ENCODE results near the gene CEP95.

Gene CEP95

DNA sequence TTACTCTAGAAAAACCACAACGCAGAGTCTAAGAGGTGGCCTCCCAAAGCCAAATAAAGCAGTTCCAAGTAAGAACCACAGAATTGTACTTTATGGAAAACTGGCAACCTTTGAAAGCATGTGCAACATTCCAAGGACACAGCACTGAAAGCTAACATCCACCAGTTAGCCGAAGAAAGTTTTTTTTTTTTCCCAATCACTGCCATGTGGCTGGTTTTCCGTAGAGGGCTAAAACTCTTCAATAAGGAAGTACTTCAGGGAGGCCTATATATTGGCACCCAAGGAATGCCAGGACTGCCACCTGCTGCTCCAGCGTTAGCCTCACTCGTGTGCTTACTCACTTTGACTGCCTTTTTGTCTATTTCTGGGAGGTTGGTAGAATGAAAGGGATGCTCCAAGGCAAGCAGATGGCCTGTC, 25.2 kb downstream of the CEP95 start:
- DNase-seq (ENCODE audit: extremely low read depth, low read depth) = no peak
- TF ChIP-seq, protein P1, sequence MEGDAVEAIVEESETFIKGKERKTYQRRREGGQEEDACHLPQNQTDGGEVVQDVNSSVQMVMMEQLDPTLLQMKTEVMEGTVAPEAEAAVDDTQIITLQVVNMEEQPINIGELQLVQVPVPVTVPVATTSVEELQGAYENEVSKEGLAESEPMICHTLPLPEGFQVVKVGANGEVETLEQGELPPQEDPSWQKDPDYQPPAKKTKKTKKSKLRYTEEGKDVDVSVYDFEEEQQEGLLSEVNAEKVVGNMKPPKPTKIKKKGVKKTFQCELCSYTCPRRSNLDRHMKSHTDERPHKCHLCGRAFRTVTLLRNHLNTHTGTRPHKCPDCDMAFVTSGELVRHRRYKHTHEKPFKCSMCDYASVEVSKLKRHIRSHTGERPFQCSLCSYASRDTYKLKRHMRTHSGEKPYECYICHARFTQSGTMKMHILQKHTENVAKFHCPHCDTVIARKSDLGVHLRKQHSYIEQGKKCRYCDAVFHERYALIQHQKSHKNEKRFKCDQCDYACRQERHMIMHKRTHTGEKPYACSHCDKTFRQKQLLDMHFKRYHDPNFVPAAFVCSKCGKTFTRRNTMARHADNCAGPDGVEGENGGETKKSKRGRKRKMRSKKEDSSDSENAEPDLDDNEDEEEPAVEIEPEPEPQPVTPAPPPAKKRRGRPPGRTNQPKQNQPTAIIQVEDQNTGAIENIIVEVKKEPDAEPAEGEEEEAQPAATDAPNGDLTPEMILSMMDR (IDR thresholded peaks at IDR 0.05; ENCODE audit: low read depth, low read length, missing control alignments) = no peak
- no peak overlapping the region for H3K4me3 ChIP-seq (replicated peaks; ENCODE audit: low read depth, low read length)

DNA sequence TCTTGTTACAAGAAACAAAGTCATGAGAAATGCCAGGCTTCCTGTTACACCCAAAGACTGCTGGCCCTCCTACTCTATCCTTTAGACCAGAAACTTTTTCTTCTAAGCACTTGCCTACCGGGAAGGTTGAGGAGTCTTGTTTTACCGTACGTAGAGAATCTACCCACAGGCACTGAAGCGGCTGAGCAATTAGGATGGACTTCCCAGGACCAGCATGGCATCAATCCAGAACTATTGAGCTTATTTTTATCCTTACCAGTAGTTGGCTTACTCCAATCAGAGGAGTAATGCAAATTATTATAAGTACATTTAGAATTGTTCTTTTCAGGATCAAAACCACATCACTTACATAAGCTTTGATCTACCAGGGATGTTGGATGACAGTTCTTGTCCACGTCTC, 25.6 kb downstream of the CEP95 start:
- no peak overlapping the region for H3K4me3 ChIP-seq (replicated peaks; ENCODE audit: low read depth, low read length)
- DNase-seq (ENCODE audit: extremely low read depth, low read depth) = no peak
- TF ChIP-seq, protein P1 (IDR thresholded peaks at IDR 0.05; ENCODE audit: low read depth, low read length, missing control alignments) = no peak

DNA sequence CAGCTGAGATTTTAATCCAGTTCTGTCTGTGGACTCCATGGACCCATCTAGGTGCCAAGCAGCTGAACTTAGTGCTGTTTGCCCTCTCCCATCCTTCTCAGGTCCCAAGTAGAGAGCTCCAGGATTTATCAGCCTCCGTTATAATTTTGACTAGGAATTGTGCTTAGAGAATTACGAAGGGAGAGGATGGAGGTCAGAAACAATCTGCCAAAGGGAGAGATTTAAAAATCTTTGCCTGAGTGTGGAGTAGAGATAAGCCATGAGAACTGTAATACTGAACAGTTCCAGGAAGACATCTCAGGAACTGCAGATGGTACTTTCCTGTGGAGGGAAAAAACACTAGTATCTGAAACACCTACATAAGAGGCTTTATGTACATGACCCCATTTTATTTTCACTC, 27.0 kb downstream of the CEP95 start:
- DNase-seq (ENCODE audit: extremely low read depth, low read depth) = no peak
- no peak overlapping the region for H3K4me3 ChIP-seq (replicated peaks; ENCODE audit: low read depth, low read length)
- TF ChIP-seq, protein P1 (IDR thresholded peaks at IDR 0.05; ENCODE audit: low read depth, low read length, missing control alignments) = no peak

DNA sequence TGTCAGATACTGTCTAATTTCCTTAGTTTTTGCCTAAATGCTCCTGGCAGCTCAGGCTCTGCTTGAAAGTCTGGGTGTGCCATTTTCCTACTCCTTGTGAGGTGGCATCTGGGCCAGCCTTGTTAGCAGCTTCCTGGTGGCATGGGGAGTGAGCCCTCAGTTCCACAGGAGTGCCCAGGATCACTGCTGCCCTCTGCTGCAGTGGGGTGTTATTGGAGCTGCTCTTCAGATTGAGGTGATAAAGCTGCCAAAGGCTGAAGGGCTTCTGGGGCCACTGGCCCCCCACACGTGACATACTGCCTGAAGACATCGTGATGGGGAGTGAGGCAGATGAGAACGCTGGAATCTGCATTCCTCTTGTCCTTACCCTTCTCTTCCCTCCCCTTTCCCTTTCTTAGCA, 27.4 kb downstream of the CEP95 start:
- TF ChIP-seq, protein P1 (IDR thresholded peaks at IDR 0.05; ENCODE audit: low read depth, low read length, missing control alignments) = peak; percentile 8
- no peak for DNase-seq (ENCODE audit: extremely low read depth, low read depth)
- H3K4me3 ChIP-seq (replicated peaks; ENCODE audit: low read depth, low read length) = no peak overlapping the region

DNA sequence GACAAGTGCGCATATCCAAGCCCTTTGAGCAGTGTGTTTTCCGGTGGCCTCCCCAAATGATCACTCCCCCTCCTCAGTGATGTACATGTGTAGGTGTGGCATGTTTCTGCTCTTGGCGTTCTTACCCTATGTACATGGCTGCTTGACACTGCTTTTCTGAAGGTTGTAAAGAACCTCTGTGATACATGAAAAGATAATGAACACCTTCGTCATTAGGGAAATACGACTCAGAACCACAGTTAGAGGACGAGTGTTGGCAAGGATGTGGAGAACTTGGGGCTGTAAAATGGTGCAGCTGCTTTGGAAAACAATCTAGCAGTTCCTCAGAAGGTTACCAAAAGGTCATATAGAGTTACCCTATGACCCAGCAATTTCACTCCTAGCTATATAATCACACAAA, 28.6 kb downstream of the CEP95 start:
- no peak overlapping the region for H3K4me3 ChIP-seq (replicated peaks; ENCODE audit: low read depth, low read length)
- DNase-seq (ENCODE audit: extremely low read depth, low read depth) = no peak
- TF ChIP-seq, protein P1 (IDR thresholded peaks at IDR 0.05; ENCODE audit: low read depth, low read length, missing control alignments) = no peak

DNA sequence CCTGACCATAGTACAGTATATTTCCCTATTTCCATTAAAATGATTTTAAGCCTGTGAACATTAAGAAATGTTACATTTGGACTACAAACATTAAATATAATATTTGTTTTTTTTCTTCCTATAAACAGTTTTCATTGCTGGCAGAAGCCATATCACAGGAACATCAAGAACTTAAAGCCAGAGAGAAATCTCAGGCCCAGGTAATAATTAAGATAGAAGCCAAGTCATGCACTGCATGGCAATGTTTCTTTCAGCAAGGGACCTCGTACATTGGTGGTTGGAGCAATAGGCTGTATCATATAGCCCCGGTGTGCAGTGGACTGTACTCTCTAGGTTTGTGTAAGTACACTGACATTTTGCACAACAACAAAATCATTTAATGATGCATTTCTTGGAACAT, 30.1 kb downstream of the CEP95 start:
- no peak for DNase-seq (ENCODE audit: extremely low read depth, low read depth)
- TF ChIP-seq, protein P1 (IDR thresholded peaks at IDR 0.05; ENCODE audit: low read depth, low read length, missing control alignments) = no peak
- H3K4me3 ChIP-seq (replicated peaks; ENCODE audit: low read depth, low read length) = no peak overlapping the region

DNA sequence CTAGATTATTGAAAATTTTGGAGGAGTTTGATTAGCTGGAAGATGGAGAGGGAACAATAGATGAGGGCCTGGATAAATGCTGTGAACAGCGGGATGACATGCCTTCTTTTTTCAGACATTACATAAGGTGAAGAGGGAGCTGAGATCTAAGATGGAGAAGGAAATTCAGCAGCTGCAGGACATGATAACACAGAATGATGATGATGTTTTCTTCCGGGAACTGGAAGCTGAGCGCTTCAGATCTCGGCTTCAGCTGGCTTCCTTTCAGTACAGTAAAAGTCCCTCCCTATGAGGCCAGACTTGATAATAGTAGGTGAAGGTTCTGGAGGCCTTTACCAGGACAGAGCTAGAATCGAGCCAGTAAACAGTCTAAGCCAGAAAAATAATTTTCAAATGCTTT, 30.7 kb downstream of the CEP95 start:
- no peak for DNase-seq (ENCODE audit: extremely low read depth, low read depth)
- TF ChIP-seq, protein P1 (IDR thresholded peaks at IDR 0.05; ENCODE audit: low read depth, low read length, missing control alignments) = no peak
- H3K4me3 ChIP-seq (replicated peaks; ENCODE audit: low read depth, low read length) = no peak overlapping the region
